ENCODE results near the gene AQP5.

DNA sequence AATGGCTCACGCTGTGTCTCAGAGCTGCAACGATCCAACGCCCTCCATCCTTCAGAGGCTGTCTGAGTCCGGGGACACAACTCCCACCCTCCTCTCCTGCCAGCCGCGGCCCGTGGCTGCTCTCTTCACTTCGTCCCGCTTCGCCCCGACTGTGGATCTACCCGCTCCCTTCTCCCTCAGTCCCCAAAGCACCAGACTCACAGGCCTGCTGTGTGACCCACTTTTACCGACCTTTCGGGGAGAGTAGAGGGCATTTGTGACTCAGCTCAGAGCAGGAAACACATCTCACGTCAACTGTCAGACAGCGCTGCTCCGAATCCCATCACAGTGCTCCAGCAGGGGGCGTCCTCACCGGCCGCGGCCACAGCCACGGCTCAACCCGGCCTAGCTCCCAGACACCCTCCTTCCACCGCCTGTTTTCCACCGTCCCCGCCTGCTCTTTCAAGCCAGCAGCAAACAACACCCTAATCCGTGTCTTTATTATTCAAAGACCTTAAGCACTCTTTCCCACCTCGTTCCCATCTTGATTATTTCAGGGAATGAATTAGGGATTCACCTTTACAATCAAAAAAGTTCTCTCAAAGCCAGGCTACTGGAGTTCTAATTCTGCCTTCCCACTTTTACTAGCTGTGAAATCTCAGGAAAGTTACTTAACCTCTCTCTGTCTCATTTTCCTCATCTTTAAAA is 16.1 kb upstream of the AQP5 start:
- TF ChIP-seq, protein P1, sequence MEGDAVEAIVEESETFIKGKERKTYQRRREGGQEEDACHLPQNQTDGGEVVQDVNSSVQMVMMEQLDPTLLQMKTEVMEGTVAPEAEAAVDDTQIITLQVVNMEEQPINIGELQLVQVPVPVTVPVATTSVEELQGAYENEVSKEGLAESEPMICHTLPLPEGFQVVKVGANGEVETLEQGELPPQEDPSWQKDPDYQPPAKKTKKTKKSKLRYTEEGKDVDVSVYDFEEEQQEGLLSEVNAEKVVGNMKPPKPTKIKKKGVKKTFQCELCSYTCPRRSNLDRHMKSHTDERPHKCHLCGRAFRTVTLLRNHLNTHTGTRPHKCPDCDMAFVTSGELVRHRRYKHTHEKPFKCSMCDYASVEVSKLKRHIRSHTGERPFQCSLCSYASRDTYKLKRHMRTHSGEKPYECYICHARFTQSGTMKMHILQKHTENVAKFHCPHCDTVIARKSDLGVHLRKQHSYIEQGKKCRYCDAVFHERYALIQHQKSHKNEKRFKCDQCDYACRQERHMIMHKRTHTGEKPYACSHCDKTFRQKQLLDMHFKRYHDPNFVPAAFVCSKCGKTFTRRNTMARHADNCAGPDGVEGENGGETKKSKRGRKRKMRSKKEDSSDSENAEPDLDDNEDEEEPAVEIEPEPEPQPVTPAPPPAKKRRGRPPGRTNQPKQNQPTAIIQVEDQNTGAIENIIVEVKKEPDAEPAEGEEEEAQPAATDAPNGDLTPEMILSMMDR (conservative IDR thresholded peaks at IDR 0.05): peak; percentile 82
- no peak for TF ChIP-seq EZH2 (IDR thresholded peaks at IDR 0.05; ENCODE audit: low read depth)

Data from PC-9 (cell line).